ENCODE results near the gene SNX3.
"Not testable (repeated sequence)": the region's sequence is repeated elsewhere in the genome, so short reads cannot be mapped to it uniquely, and the experiment has no call there.

The SNX3 gene

DNA sequence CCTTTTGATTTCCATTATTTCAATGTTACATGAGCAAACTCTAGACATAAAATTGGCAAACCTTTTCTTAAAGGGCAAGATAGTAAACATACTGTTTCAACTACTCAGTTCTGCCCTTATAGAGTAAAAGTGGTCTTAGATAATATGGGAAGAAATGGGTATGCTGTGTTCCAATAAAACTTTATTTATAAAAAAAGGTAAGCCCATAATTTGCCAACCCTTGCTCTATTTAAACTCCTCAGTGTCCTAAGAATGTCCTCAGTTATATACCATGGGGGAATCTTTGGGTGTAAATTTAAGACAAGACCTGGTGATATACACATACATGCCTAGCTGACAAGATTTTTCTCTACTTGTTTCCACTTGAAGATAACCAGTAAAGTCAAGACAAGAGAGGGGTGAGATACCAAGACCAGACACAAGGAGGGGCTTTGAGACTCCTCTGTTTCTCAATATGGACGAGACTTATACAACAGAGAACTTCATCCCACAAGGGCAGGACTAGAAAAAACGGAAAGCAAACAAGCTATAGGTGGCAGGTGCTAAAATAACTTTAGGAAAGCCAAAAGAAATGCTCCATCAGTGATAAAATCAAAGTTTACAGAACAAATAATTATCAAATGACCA is 10.5 kb downstream of the SNX3 start:
- H3K9me3 Mint-ChIP-seq: no peaks in the 10 kb centered on the region
- H3K27me3 Mint-ChIP-seq: no peaks in the 10 kb centered on the region
- no peak for ATAC-seq (replicated peaks)
- no peak for DNase-seq
- H3K4me3 Mint-ChIP-seq: no peak overlapping the region
- no peak overlapping the region for H3K27ac Mint-ChIP-seq
- H3K36me3 Mint-ChIP-seq (ENCODE audit: insufficient read depth): peaks cover 5% of the 10 kb centered on the region
- H3K4me1 Mint-ChIP-seq (ENCODE audit: low read depth in 2 of 2): peaks cover 30 to 49% of the 10 kb centered on the region in 2 donors

DNA sequence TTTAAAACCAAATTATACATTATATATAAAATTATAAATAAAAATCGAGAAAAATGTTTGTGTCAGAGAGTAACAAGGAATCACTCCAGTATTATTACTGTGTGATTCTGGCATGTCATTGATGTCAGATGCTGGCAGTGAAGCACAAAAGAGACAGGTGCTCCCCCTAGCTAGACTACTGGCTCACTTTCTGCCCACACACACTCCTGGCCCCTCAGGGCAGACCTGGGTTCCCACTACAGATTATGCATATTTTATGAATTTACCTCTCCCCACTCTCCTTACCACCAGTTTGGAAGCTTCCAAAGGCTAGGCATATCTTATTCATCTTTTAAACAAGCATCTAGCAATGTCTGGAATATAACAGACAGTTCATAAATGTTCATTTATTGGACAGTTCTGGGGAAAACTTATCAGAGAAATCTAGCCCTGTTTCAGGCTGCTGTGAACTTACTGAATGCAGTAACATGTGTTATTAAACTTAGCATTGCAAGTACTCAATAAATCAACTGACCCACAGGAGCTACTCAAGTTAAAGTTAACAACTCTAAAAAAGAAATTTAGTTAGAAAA is 12.8 kb downstream of the SNX3 start:
- H3K9me3 Mint-ChIP-seq: no peaks in the 10 kb centered on the region
- no peaks in the 10 kb centered on the region for H3K27me3 Mint-ChIP-seq
- no peak for DNase-seq
- no peak overlapping the region for H3K27ac Mint-ChIP-seq
- no peak overlapping the region for H3K4me3 Mint-ChIP-seq
- no peak for ATAC-seq (replicated peaks)
- H3K36me3 Mint-ChIP-seq (ENCODE audit: insufficient read depth): peaks cover 3% of the 10 kb centered on the region
- peaks cover 19 to 34% of the 10 kb centered on the region in 2 donors for H3K4me1 Mint-ChIP-seq (ENCODE audit: low read depth in 2 of 2)

DNA sequence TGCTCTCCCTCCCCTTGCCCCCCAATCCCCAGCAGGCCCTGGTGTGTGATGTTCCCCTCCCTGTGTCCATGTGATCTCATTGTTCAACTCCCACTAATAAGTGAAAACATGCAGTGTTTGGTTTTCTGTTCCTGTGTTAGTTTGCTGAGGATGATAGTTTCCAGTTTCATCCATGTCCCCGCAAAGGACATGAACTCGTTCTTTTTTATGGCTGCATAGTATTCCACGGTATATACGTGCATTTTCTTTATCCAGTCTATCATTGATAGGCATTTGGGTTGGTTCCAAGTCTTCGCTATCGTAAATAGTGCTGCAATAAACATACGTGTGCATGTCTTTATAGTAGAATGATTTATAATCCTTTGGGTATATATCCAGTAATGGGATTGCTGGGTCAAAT is 15.7 kb downstream of the SNX3 start:
- H3K9me3 Mint-ChIP-seq; H3K27ac Mint-ChIP-seq; H3K4me3 Mint-ChIP-seq; H3K36me3 Mint-ChIP-seq (ENCODE audit: insufficient read depth); H3K27me3 Mint-ChIP-seq; DNase-seq; ATAC-seq (replicated peaks): not testable (repeated sequence)
- H3K4me1 Mint-ChIP-seq (ENCODE audit: low read depth in 2 of 2): peaks cover 18 to 22% of the 10 kb centered on the region in 2 donors

DNA sequence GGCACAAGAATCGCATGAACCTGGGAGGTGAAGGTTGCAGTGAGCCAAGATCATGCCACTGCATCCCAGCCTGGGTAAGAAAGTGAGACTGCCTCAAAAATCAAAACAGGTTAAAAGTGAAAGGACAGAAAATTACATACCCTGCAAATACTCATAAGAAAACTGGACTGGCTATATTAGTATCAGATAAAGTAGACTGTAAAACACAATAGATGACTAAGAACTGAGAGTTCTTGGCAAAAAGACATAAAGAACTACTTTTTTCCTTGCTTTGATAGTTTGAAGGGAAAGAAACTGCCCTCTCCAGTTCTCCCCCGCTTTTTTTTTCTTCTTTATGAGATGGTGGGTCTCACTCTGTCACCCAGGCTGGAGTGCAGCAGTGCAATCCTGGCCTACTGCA is 17.0 kb downstream of the SNX3 start:
- ATAC-seq (replicated peaks): no peak
- peaks cover 23 to 31% of the 10 kb centered on the region in 2 donors for H3K4me1 Mint-ChIP-seq (ENCODE audit: low read depth in 2 of 2)
- H3K27me3 Mint-ChIP-seq: no peaks in the 10 kb centered on the region
- DNase-seq: no peak
- no peak overlapping the region for H3K27ac Mint-ChIP-seq
- no peak overlapping the region for H3K4me3 Mint-ChIP-seq
- no peaks in the 10 kb centered on the region for H3K9me3 Mint-ChIP-seq
- H3K36me3 Mint-ChIP-seq (ENCODE audit: insufficient read depth): peaks cover 6% of the 10 kb centered on the region

DNA sequence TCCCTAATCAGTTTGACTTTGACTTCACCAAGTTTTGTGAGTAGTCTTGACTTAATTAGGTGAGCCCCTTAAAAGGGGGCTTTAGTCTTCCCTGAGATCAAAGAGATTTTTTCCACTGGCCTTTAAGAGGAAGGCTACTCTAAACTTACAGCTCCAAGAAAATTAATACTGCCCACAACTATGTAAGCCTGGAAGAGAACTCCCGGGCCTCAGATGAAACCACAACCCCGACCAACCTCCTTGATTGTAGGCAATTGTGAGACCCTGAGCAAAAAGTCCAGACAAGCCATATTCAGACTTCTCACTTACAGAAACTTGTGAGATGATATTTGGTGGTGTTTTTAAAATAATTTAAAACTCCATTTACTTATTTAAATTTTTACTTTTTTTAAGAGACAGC is 18.1 kb downstream of the SNX3 start:
- H3K4me1 Mint-ChIP-seq (ENCODE audit: low read depth in 2 of 2): peaks cover 19 to 31% of the 10 kb centered on the region in 2 donors
- no peaks in the 10 kb centered on the region for H3K9me3 Mint-ChIP-seq
- no peaks in the 10 kb centered on the region for H3K27me3 Mint-ChIP-seq
- peaks cover 6% of the 10 kb centered on the region for H3K36me3 Mint-ChIP-seq (ENCODE audit: insufficient read depth)
- no peak overlapping the region for H3K4me3 Mint-ChIP-seq
- DNase-seq (no peak), ATAC-seq (replicated peaks) (no peak)
- no peak overlapping the region for H3K27ac Mint-ChIP-seq

DNA sequence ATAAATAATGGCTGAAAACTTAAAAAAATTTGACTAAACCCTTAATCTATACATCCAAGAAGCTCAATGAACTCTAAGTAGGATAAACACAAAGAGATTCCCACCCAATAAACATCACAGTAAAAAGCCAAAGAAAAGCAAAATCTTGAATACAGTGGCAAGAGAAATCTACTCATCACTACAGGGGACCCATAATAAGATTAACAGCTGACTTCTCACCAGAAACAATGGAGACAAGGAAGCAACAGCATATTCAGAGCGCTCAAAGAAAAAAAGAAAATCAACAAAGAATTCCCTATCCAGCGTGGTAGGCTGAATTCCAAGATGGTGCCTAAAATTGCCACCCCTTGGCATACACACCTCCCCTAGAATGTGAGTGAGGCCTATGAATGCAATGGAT is 18.6 kb downstream of the SNX3 start:
- peak overlapping the region in 1 of 2 donors; percentile 82 for H3K27ac Mint-ChIP-seq
- no peaks in the 10 kb centered on the region for H3K9me3 Mint-ChIP-seq
- peaks cover 20 to 31% of the 10 kb centered on the region in 2 donors for H3K4me1 Mint-ChIP-seq (ENCODE audit: low read depth in 2 of 2)
- ATAC-seq (replicated peaks) (no peak), DNase-seq (no peak)
- H3K4me3 Mint-ChIP-seq: no peak overlapping the region
- peaks cover 5% of the 10 kb centered on the region for H3K36me3 Mint-ChIP-seq (ENCODE audit: insufficient read depth)
- no peaks in the 10 kb centered on the region for H3K27me3 Mint-ChIP-seq

DNA sequence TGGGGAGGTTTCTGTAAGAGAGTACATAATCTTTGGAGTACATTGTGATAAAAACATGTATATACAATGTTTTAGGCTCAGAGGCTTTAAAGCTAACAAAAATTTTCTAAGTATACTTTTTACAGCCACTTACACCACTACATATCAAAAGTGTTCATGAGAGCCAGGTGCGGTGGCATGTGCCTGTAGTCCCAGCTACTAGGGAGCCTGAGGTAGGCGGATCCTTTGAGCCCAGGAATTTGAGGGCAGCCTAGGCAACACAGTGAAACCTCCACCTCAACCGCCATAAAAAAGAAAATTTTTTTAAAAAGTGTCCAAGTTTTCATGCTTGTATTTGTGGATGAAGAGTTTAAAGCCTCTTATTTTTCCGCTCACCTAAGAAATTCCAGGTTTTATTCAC is 22.5 kb downstream of the SNX3 start:
- Mint-ChIP-seq H3K4me1 (ENCODE audit: low read depth in 2 of 2) (peaks cover 26 to 43% of the 10 kb centered on the region in 2 donors), H3K4me3 (no peak overlapping the region), H3K36me3 (ENCODE audit: insufficient read depth) (peaks cover 11% of the 10 kb centered on the region), H3K9me3 (no peaks in the 10 kb centered on the region), H3K27me3 (no peaks in the 10 kb centered on the region), H3K27ac (no peak overlapping the region)
- no peak for ATAC-seq (replicated peaks)
- DNase-seq: no peak

DNA sequence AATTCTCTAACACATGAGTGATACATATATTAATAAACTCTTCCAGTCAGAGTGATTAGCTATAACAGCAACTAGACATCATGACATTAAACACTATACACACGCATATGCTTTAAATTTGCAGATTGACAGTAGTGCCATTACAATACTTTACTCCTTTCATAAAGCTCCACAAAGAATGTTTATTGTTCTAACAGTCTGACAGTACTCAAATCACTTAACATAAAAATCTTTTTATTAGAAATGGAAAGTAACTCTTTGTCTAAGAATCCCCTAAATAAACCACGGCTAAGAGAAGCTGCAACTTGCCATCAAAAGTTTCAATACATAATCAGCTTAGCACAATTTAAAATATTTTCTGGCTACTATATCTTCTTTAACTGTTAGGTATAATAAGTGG is 24.0 kb downstream of the SNX3 start:
- Mint-ChIP-seq H3K27me3 (no peaks in the 10 kb centered on the region), H3K27ac (no peak overlapping the region), H3K4me1 (ENCODE audit: low read depth in 2 of 2) (peaks cover 21 to 50% of the 10 kb centered on the region in 2 donors), H3K36me3 (ENCODE audit: insufficient read depth) (peaks cover 9% of the 10 kb centered on the region), H3K4me3 (no peak overlapping the region), H3K9me3 (no peaks in the 10 kb centered on the region)
- no peak for ATAC-seq (replicated peaks)
- DNase-seq: no peak

DNA sequence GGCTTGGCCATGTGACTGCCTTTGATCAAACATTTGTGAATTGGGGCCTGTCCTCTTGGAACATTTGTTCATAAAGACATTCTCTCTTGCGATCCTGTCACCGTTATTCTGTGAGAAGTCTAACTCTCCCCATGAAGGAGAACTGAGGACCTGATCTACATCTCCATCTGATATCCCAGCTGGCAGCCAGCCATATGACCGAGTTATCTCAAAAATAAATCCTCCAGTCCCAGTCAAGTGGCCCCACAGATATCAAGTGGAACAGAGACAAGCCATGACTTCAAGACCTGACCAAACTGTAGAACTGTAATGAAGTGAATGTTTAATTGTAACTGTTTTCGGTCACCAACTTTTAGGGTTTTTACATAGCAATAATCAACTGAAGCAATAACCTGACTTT is 25.7 kb downstream of the SNX3 start:
- H3K9me3 Mint-ChIP-seq: no peaks in the 10 kb centered on the region
- H3K27ac Mint-ChIP-seq: no peak overlapping the region
- ATAC-seq (replicated peaks): no peak
- H3K4me3 Mint-ChIP-seq: no peak overlapping the region
- no peak for DNase-seq
- H3K4me1 Mint-ChIP-seq (ENCODE audit: low read depth in 2 of 2): peaks cover 21 to 57% of the 10 kb centered on the region in 2 donors
- H3K36me3 Mint-ChIP-seq (ENCODE audit: insufficient read depth): peaks cover 8% of the 10 kb centered on the region
- no peaks in the 10 kb centered on the region for H3K27me3 Mint-ChIP-seq

DNA sequence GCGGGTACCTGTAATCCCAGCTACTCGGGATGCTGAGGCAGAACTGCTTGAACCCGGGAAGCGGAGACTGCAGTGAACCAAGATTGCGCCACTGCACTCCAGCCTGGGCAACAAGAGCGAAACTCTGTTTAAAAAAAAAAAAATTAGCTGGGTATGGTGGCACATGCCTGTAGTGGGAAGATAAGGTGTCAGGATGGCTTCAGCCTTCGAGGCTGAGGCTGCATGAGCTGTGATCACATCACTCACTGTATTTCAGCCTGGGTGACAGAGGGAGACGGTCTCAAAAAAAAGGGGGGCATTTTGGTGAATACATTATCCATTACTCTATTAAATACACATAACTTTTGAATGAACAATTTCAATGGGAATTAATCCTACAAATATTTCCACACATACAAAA is 32.4 kb downstream of the SNX3 start:
- no peak for ATAC-seq (replicated peaks)
- H3K36me3 Mint-ChIP-seq (ENCODE audit: insufficient read depth): peaks cover 21% of the 10 kb centered on the region
- no peak for DNase-seq
- H3K27ac Mint-ChIP-seq: peak overlapping the region in 1 of 2 donors; percentile 68
- H3K9me3 Mint-ChIP-seq: no peaks in the 10 kb centered on the region
- no peaks in the 10 kb centered on the region for H3K27me3 Mint-ChIP-seq
- no peak overlapping the region for H3K4me3 Mint-ChIP-seq
- H3K4me1 Mint-ChIP-seq (ENCODE audit: low read depth in 2 of 2): peaks cover 12 to 46% of the 10 kb centered on the region in 2 donors

DNA sequence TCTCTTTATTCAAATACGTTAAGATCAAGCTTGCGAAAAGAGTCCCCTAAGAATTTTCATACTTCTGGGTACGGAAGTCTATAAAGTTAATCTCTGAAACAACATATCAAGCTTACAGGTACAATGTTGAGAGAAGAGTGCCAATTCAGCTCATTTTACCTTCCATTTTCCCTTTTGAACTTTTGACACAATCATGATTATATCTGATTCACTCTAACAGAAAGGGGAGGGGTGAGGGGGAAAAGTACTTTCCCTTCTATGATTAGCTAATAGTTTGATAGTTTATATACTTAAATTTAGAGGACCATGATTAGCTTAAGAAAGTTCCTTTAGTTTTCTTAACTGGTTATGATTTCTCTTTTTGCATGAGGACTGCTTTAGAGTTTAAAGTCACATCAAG is 33.5 kb downstream of the SNX3 start:
- Mint-ChIP-seq H3K36me3 (ENCODE audit: insufficient read depth) (peaks cover 26% of the 10 kb centered on the region), H3K27ac (peak overlapping the region; percentile 68), H3K4me1 (ENCODE audit: low read depth in 2 of 2) (peaks cover 12 to 37% of the 10 kb centered on the region in 2 donors), H3K27me3 (no peaks in the 10 kb centered on the region), H3K9me3 (no peaks in the 10 kb centered on the region), H3K4me3 (no peak overlapping the region)
- no peak for DNase-seq
- no peak for ATAC-seq (replicated peaks)

DNA sequence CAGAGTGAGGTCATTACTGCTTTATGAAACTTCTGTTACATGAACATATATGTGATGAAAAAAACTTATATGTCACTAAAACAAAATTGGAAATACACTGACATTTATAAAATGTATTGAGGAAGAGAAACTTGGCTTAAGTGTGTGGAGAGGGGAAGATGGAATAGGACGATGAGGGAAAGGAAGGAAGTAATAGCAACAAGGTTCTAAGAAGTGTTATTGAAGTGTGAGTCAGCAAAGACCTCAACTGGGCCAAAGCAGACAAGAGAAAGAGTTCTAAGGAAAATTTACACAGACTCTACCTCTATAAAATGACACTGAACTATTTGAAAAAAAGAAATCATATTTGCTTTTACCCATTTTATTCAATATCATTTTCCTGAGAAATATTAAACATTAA is 38.3 kb downstream of the SNX3 start:
- DNase-seq: no peak
- Mint-ChIP-seq H3K27ac (peak overlapping the region in 1 of 2 donors; percentile 39), H3K36me3 (ENCODE audit: insufficient read depth) (peaks cover 43% of the 10 kb centered on the region)

DNA sequence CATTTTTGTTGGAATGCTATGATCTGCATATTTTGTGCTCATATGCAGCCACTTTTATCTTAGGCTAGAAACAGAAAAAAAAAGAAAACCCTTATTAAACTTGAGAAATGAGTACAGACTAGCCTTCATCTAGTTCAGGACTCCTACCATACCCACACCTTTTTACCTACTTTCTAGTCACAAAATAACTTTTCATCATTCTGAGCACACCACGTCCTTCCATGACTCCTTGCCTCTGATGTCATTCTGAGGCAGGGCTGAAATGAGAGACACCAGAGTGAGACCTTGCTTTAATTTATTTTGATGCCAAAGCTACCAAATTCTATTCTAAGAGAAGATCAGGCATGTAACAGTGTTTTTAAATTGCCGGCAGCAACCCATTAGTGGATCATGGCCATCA is 38.8 kb downstream of the SNX3 start:
- peaks cover 5 to 23% of the 10 kb centered on the region in 2 donors for H3K4me1 Mint-ChIP-seq (ENCODE audit: low read depth in 2 of 2)
- DNase-seq (no peak), ATAC-seq (replicated peaks) (no peak)
- H3K9me3 Mint-ChIP-seq: no peaks in the 10 kb centered on the region
- H3K27ac Mint-ChIP-seq: peak overlapping the region in 1 of 2 donors; percentile 7
- no peak overlapping the region for H3K4me3 Mint-ChIP-seq
- peaks cover 43% of the 10 kb centered on the region for H3K36me3 Mint-ChIP-seq (ENCODE audit: insufficient read depth)
- no peaks in the 10 kb centered on the region for H3K27me3 Mint-ChIP-seq

More for the DNA sequence above, 38.3 kb downstream of the SNX3 start:
- ATAC-seq (replicated peaks): no peak
- Mint-ChIP-seq H3K4me3 (no peak overlapping the region), H3K4me1 (ENCODE audit: low read depth in 2 of 2) (peaks cover 6 to 27% of the 10 kb centered on the region in 2 donors), H3K9me3 (no peaks in the 10 kb centered on the region), H3K27me3 (no peaks in the 10 kb centered on the region)

DNA sequence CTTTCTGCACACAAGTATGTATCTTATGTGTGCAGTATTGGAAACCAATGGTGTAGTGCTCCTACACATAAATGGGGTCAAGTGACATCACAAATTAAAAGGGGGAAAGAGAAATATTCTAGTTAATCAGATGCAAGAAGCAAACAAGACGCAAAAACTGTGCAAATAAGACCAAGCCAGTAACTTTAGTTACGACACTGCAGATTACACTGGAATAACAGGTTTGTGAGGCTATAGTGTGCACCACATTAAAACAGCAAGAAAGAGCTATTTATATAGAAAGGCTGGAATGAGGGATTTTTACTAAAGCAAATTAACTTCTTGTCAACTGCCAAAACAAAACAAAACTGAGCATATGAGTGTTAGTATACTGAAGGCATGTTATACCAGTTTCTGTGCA is 49.2 kb downstream of the SNX3 start:
- H3K27me3 Mint-ChIP-seq: no peaks in the 10 kb centered on the region
- DNase-seq (no peak), ATAC-seq (replicated peaks) (no peak)
- H3K36me3 Mint-ChIP-seq (ENCODE audit: insufficient read depth): peaks cover 37% of the 10 kb centered on the region
- H3K4me1 Mint-ChIP-seq (ENCODE audit: low read depth in 2 of 2): peaks cover 5 to 16% of the 10 kb centered on the region in 2 donors
- H3K27ac Mint-ChIP-seq: no peak overlapping the region
- H3K9me3 Mint-ChIP-seq: no peaks in the 10 kb centered on the region
- no peak overlapping the region for H3K4me3 Mint-ChIP-seq

Data from effector memory CD8-positive, alpha-beta T cell (primary cell).